Measurements from ENCODE around the gene SNX9.
"Not testable (repeated sequence)": the region's sequence is repeated elsewhere in the genome, so short reads cannot be mapped to it uniquely, and the experiment has no call there.

SNX9 gene

DNA sequence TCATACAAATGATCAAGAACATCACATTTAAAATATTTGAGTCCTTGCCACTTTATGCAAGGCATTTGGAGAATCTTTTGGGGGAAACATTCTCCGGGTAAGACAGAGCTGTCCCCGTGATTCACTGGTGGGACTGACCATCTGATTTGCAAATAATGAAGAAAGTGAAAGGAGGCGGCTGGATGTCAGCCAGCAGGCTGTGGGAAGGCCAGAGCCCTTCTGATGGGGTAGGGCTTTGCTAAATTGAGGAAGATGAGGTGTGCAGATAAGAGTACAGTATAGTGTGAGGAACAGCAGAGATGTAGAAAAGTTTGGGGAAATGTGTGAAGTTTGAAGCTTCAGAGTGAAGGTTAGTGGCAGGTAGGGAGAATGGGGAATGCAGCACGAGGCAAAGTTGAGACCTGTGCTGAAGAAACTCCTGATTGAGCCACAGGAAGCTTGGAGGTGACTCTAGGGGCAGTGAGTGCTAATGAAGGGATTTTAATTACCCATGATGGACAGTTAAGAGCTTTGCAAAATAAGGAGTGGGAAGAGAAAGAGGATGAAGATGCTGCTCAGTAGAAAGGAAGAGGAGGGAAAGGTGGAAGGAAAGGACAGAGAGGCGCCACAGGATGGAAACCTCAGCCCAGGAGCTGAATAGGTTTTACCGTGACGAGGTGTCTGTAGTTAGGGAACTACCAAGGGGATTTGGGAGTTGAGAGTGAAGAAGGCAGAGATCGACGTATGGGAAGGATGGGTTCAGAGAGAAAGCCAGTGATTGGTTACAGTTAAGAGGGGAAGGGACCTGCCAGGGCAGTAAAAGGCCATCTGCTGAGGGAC, 68.7 kb downstream of the SNX9 start:
- no peak for DNase-seq

DNA sequence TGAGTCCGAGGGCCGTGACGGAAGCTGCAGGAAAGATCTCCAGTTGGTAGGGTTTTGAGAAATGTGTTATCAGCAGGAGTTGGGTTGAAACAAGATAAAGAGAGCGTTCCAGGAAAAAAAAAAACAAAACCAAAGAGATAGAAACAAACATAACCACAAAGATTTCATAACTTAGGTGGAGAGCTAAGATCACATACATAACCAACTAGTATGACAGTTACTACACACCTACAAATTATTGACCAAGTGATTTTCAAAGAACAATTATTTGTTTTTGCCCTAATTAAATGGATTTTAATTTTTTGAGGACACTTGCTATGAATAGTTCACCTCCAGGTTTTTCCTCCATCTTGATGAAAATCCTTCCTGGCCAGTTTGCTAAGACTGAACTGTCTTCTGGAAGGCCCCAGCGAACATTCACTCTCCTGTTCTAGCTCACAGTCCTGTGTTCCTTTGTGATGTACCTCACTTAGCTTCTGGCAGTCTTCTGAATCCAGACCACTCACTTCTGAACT, 69.4 kb downstream of the SNX9 start:
- peak; percentile 10 for DNase-seq

DNA sequence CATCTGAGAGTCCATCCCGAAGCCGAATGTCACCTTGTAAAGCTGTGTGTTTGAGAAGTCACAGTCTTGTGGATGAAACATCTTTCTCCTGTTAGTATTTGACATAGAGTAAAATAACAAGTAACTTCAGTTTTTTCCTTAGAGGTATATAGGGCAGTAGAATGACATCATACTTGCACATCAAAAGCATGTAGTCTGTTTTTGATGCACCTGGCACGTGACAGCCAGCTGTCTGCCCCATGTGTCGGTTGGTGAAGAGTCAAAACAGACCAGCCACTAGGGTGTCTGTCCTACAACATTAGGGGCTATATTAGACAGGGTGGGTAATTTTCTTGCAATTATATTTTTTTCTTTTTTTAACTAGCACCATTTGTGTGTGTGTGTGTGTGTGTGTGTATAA, 70.2 kb downstream of the SNX9 start:
- peak; percentile 63 for DNase-seq

DNA sequence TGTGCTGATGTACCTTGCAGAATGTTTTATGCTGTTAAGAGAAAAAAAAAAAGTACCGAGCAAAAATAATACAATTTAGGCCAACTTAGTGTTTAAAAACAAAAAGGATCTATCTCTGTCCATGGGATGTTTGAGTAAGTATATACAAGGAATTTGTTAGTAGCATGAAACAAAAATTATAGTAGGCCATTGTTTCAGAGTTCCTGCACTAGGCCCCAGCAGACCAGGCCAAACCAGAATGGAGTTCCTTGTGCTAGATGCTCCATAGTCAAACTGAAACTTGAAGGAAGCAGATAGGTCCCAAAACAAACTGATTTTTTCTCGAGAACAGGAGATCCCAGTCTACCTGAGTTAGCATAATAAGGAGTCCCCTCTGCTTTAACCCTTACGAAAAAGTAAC, 72.5 kb downstream of the SNX9 start:
- no peak for DNase-seq

DNA sequence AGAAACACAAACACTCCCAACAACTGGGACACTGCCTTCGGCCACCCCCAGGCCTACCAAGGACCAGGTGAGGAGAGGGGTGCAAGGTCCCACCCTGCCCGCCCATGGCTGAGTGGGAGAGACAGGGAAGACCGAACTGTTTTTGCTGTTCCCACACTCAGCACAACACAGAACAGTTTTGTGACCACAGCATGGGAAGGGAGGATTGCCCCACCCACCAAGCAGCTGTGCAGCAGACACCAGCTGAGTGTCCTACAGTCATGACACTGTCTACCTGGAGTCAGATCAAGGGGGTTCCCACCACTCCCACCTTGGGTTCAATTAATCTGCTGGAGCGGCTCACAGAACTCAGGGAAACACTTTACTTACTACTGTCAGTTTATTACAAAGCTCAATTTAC, 73.9 kb downstream of the SNX9 start:
- DNase-seq: no peak

DNA sequence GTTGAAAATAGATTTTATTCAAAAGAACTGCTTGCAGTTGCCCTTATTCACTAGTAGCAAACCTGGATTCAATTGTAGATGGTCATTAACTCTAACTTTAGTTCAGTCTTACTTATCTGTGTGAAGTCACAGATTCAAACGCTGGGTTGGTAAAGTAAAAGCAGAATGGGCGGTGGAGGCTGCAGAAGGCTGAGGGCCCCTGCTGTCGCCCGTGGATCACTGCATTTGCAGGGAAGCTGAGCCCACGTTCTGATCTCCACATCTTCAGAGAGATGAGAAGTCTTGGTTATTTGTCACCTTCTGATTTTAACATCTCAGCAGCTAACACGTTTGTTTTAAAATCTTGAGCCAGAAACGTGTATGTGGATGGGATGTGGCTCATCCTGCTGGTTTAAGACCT, 75.1 kb downstream of the SNX9 start:
- DNase-seq: no peak

DNA sequence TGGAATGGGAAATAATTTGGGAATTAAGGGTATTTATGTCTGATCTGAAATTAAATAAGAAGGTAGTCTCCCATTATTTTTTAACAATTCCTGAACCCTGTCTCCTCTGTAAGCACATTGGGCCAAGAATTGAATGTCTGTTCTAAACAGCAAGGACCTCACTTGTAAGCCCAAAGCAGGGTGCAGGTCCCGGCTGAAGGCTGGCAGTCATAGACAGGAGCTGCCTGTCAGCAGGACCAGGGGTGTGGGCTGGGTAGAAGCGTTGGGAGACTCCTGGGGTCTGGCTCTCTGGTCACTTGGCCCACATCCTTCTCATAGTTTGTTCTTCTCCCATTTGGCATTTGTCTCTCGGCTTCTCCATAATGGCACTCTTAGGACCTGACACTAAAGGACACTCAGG, 75.6 kb downstream of the SNX9 start:
- DNase-seq: no peak

DNA sequence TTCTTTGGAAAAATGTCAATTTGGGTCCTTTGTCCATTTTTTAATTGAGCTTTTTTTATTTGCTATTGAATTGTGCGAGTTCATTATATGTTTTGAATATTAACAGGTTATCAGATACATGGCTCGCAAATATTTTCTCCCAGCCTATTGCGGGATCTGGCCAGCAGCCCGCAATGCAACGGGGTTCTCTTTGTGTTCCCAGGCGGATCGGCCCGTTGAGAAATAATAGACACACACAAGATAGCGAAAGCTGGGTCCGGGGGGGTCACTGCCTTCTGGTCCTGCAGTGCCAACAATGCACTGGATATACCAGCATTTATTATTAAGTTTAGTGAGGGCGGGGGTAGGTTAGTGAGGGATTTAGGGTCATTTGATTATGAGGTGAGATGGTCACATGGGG, 77.2 kb downstream of the SNX9 start:
- DNase-seq: not testable (repeated sequence)

DNA sequence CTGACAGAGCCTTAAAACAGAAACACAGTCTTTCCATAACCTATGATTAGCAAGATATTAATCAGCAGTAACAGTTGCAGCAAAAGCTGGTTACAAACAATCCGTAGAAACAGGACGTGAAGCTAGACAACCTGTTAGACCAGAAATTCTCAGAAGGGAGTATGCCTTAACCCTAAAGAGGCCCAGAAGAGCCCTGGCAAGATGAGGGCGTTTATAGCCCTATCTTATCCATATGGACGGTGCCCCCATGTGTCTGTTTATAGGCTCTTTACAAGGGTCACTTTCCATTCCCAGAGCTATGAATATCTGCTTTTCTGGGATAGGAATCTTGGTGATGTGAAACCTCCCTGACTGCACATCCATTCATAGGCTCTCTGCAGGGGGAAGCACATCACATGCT, 77.7 kb downstream of the SNX9 start:
- not testable (repeated sequence) for DNase-seq

DNA sequence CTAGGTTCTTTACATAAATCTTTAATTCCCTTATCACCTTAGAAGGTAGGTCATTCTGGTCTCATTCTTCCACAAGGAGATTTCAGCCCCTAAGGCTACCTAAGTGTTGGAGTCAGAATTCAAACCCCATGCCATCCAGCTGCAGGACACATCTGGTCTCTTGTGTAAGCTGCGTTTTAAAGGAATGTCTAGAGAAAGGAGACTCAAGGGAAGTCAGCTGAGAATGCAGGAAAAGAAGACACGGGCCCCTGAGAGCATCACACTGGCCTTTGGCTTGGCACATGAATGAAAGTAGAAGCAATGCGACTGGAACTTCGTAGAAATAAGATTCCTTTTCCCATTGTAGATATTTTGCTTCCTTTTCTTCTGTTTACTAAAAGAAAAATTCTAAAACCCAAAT, 82.0 kb downstream of the SNX9 start:
- DNase-seq: no peak

DNA sequence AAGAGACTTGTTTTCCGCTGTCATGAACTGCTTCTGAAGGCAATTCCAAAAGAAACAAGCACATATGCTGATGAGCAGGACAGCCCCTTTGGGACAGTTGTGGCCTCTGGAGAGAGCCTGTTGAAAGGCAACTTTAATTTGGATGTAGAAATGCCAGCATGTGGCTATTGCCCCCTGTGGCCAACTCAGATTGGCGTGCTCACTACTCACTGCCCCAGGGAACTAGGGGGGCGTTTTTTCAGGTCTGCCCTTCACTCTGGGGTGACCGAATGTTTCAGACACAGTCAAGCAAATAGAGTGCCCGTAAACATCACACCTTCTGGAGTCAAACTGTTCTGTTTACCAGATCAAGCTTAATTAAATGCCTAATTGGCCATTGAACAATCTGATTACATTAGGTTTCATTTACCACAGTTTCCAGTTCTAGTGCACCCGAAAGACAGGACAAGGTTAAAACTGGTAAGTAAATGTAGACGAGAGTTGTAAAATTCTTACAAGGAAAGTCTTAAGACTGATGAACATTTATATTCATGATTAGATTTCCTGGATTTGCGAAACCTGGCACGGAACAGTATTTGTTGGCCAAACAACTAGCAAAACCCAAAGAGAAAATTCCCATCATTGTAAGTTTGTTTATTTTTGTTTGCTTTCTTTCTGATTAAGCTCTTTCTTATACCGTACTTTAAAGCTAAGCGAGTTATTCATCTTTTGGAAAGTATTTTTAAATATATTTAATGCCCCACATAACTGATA, 82.7 kb downstream of the SNX9 start:
- no peak for DNase-seq

DNA sequence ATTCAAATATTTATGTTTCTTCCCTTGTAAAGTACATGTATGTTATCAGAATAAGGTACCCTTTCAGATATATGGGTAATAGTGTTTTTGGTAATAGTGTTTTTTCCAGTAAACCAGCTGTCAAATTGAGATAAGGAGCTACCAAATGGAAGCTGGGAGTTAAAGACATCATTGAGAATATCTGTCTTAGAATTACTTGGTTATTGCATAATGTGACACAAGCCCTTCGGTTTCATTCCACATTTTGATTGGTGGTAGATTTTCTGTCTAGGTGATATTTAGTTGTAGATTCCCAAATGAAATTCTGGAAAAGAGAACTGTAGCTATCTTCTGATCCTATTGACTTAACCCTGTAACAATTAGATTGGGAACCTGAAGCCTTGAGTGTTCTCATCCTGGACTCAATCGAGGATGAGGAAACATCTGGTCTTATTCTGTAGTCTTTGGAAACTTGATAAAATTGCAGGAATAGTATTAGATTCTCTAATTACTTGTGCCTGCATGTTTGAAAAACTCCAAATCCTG, 83.6 kb downstream of the SNX9 start:
- DNase-seq: no peak

DNA sequence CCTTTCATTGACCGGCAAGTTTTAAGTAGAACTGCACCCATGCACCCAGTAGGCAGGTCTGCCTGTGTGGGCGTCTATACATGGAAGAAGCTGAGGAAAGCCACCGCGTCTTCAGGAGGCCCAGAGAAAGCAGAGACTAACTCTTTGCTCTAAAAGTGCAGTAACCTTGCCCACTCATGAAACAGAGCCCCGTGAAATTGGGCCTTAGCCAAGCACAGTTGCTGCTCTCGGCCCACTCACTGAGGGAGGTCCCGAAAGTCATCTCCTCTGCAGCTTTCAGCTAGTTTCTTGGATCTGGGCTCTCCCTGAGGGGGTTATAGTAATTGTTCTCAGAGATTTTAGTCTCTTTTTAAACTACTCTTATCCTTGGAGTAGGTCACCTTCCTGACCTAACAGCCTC, 84.6 kb downstream of the SNX9 start:
- no peak for DNase-seq

DNA sequence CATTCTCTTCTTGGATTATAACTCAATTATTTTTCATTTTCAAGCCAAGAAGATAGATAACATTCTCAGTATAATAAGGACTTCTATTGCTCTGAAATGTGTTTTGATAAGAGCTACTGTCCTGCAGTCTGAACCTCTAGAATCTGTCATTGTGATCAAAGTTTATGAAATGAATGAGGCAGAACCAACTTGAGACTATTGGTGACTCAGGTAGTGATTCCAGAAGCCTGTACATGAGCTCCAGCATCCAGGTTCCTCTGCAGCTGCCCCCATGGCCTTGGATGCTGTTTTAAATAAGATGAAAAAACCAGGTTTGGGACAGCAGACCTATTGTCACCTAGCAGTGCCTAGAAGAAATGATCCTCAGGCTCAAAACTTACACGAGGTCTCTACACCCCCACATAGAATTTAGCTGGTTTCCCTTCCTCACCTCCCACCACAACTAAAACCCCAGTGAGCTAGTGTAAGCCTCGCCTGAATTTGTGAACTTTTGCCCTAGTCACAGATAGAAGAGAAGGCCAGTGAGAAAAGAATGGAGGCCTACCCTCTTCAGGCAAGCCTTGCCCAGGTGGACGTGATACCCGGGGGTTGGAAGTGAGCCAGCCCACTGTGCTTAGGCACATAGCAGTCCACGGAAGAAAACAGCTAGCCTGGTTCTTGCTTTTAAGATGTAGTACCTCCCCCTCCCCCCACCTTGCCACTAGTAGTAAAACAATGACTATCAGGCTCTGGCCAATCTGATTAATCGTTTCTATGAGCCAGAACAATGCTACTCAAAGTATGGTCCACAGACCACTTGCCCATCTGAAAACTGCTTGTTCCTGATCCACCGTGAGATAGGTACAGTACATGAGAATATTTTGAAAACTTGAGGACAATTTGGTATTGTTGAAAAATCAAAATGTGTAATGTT, 85.6 kb downstream of the SNX9 start:
- no peak for DNase-seq

DNA sequence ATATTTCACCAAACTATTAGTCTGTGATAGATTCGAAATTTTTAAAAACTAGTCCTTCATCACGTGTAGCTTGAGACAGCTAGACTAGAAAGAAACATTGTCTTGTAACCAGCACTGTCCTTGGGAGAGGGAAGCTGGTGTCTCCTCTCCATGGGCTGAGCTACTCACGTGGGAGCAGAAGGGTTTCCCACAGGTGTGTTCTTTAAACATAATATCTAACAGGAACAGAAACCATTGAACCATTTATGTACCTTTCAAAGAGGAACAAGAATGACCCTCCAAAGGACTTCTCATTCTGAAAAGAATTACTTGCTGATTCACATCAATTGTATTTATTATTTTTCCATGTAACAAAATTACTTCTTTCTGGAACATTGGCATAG, 86.2 kb downstream of the SNX9 start:
- DNase-seq: no peak

DNA sequence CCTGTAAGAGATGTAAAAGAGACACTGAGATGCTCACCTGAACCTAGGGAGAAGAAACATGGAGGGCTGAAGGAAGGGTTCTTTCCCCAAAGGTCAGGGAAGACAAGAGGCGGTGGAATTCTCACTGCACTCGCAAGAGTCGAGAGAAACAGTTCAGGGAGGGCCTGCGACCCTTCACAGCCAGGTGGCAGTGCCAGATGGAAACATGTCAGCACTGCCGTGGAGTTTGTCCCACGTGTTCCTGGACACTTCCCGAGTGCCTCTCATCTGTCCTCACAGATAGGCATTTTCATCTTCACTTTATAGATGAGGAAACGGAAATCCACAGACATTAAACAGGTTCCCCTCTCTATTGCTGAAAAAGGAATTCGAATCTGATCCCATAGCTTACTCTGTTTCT, 88.2 kb downstream of the SNX9 start:
- DNase-seq: no peak

DNA sequence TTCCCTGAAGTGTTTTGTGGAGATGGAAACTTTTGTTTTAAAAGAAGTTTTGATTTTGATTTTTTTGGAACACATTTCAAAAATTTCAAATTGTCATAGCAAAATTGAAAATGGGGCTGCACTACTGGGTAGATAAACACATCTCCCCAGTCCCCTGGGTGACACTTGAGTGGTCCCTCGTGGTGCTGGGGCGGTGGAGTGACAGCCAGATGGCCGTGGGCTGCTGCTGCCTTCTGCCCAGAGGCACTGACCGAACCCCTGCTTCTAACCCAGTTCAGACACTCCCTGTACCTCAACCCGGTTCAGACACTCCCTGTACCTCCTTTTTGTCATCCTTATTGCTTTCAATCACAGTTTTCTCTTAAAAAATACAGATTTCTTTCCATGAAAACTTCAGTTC, 88.7 kb downstream of the SNX9 start:
- no peak for DNase-seq

DNA sequence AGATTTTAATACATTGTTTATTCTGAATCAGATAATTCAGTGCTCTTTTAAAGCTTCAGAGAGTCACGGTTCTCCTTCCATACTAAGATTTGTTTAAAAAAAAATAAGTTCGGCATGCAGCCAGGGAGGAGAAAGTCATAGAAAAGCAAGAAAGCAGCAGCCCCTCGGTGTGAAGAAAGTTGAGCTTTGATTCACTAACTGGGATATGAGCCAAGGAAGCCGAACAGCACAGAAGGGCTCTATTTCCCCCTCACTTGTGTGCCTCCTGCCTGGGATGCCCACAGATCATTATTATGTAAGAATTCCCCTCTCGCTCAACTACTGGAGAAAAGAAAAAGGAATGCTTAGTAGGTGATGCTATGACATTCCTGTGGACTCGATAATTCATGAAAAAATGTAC, 89.3 kb downstream of the SNX9 start:
- no peak for DNase-seq

DNA sequence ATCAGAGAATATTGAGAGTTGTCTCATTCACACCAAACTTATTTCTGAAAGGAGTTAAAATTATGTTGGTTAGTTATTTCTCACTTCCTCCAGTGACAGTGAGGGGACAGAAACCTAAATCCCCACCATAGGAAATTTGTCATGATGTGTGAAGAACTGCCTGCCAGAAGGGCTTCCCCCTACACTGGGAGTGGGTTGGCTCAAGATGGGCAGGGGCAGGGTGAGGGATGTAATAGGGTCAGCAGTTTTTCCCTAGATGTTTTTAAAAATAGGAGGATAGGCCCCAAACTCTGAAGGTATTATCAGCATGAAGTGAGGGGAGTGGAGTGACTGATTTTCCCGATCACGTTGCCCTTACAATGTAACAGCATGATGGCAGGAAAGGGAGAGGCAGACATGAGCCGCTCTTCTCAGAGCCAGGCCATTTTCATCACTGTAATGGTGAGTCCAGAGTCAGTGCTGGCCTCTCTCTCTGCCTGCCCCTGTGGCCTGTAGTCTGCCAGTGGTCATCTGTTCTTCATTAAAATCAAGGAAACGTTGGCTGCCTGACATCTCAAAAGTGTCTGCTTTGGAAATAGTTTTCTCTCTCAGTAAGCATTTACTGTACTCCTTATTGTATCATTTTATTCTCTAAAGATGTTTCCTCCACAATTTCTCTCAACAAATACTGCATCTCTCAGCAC, 98.8 kb downstream of the SNX9 start:
- no peak for DNase-seq

DNA sequence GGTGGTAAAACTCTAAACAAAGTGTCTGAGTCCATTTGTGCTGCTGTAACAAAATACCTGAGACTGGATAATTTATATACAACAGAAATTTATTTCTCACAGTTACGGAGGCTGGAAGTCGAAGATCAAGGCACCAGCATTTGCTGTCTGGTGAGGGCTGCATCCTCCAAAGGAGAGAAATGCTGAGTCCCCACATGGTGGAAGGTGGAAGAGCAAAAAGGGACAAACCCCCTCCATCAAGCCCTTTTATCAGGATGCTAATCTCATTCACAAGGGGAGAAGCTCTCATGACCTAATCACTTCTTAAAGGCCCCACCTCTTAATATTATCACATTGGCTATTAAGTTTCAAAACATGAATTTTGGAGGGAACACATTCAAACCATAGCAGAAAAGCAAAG, 102.7 kb downstream of the SNX9 start:
- DNase-seq: no peak

DNA sequence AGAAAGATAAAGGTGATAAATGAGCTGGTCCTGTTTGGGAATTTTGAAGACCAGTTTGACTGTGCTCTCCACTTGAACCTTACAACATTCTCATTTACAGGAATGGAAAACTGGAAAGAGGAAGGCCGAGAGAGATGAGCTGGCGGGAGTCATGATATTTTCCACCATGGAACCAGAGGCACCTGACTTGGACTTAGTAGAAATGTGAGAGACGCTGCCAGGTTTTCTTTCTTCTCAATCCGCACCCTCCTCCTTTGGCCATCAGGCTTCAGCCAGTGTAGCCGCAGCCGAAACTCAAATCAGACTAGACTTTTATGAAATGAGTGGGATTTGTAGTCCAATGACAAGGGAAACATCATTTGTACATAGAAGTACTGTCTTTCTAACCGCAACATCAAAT, 104.0 kb downstream of the SNX9 start:
- DNase-seq: no peak

DNA sequence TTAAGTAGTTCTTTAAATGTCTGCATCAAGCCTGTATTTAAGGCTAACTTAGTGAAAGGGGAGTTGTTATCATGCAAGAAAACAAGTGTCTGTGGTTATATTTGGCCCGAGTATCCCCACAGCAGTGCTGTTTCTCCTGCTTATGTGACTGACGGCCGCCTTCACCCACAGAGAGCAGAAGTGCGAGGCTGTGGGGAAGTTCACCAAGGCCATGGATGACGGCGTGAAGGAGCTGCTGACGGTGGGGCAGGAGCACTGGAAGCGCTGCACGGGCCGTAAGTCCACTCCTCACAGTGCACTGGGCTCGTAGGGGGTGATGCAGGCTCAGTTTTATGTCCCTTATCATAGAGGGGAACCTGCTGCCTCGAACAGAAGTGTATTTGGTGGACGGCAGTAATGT, 105.4 kb downstream of the SNX9 start:
- DNase-seq: no peak

Data from central memory CD4-positive, alpha-beta T cell (primary cell).